HG03097 (cell line): ENCODE measurements around the gene CYP2R1.

ENCODE experiments used
- ATAC-seq: cut with Tn5 transposase; IDR thresholded peaks from one replicate; pipeline ENCODE4 v1.9.1; 2021; ENCODE audit not compliant: unreplicated experiment, low FRiP score

CYP2R1 gene

GRCh38 chr11:14892036-14892556 lies at the start of gene CYP2R1:
TSS of gene CYP2R1 (minus strand) at chr11:14892231. CDS start at chr11:14892205, 26 bp downstream.
- ATAC-seq = peak; percentile 93

- ATAC-seq = no peak
Observed at GRCh38 chr11:14938936-14939335, 46.9 kb upstream of the CYP2R1 start.

GRCh38 chr11:14934641-14935351 lies 42.8 kb upstream of the CYP2R1 start:
- ATAC-seq = no peak

- ATAC-seq = no peak
Observed at GRCh38 chr11:14932447-14932846, 40.4 kb upstream of the CYP2R1 start.

DNA sequence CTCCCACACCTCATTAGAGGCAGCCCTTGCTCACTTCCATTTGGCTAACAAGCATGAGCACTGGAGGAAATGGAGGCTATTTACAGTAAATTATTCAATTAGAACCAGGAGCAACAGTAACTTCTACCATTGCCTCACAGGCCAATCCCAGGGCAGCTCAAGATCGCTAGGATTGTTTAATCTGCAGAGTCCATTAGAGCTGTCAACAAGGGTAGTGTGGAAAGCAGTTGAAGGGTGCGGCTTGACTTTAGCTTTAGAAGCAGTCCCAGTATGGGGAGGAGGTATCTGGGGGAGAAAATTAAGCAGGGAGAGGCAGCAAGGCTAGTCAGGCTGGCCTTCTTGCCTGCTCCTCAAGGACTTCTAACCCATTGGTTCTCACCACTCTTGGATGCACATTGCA lies 38.3 kb upstream of the CYP2R1 start:
- no peak for ATAC-seq

DNA sequence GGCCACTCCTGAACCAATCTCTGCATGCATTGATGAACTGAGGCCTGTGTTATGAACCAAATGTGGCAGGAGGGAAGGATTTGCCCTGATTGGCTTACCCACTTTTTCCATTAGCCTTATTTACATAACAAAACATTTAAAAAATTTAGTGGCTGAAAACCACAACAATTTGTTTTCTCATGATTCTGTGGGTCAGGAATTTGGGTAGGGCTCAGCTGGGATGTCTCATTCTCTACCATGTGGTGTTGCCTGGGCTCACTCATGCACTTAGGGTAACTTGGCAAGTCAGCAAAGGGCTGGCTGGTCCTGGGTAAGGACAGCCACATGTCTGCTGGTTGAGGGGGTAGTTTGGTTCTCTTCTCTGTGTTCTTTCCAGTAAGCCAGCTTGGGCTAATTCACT lies 35.1 kb upstream of the CYP2R1 start:
- no peak for ATAC-seq

DNA sequence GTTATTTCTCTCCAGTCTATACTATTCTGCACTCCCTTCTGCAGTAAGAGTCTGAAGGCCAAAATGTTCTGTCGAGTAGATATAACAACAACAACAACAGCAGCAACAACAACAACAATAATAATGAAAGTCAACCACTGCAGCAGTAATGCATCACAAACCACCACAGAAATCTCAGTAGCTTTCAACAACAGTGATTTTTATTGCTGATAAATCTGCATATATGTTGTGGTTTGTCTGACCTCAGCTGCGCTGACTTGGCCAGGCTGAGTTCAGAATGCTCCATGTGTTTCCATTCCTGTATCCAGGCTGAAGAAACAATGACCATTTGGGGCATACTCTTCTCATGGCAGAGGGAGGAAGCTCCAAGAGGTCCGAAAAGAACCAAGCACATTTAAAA lies 32.3 kb upstream of the CYP2R1 start:
- ATAC-seq = no peak

DNA sequence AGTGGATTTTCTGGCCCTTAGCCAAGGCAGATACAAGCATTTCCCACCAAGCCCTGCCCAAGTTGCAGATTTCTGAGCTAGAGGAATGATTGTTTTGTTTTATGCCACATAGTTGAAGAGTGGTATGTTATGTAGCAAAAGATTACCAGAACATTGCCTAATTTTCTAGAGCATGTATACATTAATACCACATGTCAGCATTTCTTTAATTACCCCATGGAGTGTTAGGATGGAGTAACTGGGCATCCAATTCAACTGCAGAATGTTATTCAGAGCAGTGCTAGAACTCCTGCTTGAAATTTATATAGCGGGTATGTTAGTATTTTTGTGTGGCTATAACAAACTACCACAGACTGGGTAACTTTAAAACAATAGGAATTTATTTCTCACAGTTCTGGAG lies 24.4 kb upstream of the CYP2R1 start:
- no peak for ATAC-seq

GRCh38 chr11:14914536-14914935 lies 22.5 kb upstream of the CYP2R1 start:
- ATAC-seq = no peak

- no peak for ATAC-seq
Observed at GRCh38 chr11:14908214-14908880, 16.3 kb upstream of the CYP2R1 start.

DNA sequence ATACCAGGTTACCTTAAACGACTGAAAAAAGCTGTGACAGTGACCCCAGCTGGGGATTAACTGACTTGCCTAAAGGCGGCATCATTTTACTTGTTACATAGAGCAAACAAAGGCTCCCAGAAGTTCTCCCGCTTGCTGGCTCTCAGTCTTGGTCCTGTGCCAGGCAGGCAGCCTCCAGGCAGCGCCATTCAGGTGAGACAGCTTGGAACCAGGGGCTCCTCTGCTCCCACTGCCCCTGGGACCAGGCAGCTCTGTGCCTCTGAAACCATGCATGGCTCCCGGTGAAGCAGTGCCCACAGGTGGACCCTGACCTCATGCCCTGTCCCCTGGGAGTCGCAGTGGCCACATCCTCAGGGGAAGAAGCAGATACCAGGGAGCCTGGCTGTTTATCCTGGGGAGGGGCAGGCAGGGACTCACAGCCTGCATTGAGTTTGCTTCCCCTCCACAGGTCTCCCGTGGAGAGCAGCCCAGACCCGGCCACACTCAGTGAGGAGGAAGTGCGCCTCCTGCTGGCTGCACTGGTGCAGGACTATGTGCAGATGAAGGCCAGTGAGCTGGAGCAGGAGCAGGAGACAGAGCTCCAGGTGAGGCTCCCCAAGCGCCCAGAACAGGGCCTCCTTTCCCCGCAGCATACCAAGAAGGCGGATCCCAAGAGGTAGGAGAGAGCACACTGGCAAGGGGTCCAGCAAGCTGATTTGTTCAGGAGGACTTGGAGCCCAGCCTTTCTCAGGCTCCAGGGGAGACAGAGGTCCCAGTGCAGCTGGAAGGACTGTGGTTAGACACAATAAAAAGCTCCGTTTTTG lies 15.6 kb upstream of the CYP2R1 start:
- peak; percentile 35 for ATAC-seq

DNA sequence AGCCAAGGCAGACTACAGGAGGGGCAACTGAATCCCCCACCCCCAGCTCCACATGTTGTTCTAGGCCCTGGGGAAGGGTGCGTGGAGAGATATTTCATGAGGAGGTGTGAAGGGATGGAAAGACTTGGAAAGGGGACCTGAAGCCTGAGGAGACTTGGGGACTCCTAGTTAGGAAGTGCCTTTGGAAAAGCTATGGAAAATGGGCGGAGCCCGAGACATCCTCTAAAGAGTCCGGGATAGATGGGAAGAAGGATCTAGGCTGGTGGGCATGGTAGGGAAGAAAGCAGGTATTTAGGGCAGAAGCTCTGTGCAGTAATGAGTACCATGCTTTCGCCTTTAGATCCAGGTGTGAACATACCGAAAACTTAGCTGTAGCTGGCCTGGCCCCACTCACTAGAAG lies 15.0 kb upstream of the CYP2R1 start:
- ATAC-seq = no peak

DNA sequence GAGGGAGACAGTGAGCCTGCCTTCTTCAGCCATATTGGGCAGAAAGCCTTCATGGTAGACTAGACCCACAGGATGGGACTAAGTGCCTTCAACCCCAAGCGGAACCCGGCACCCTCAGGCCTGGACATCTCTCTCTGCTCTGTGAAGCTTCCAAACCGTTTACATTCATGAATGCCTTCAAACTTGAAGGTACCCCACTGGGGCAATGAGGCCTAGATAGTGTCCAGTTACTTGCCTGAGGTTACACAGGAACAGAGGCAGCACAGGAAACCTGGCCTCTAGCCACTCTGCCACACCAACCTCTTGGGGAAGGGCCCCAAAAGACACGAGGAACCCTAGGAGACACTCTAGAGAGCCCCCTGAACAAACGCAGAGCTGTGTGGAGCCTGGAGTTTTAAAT lies 14.5 kb upstream of the CYP2R1 start:
- ATAC-seq = no peak

- peak; percentile 62 for ATAC-seq
Observed at GRCh38 chr11:14905104-14906033, 13.3 kb upstream of the CYP2R1 start.

- peak; percentile 41 for ATAC-seq
Observed at GRCh38 chr11:14904745-14905103, 12.7 kb upstream of the CYP2R1 start.

DNA sequence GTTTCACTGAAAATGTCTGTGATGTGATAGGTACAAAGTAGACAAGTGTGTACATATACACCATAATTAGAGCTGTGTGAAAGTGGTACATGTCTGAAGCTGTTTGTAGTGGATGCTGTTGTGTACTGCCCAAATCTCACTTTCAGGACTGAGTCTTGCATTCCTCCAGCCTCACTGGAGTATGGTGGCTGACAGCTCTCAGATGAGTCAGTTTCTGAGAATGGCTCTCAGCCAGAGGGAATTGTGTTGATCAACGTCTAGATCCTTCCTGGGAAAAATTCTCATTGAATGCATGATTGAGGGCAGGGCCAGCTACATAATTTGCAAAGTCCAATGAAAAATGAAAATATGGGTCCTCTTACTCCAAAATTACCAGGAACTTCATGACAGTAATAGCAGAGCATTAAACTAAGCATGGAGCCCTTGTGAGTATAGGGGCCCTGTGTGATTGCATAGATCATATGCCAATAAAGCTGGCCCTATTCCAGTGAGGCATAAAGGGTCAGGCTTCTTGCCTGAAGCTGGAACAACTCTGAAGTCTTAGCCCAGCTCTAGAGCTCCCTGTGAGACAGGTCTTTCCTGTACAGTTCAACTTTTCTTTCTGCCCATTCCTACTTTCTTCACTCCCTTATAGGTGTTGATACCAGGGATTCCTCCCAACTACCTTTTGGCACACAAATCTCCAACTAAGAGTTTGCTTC lies 10.8 kb upstream of the CYP2R1 start:
- no peak for ATAC-seq

GRCh38 chr11:14898906-14899305 lies 6.9 kb upstream of the CYP2R1 start:
- ATAC-seq = no peak

GRCh38 chr11:14898355-14898754 lies 6.3 kb upstream of the CYP2R1 start:
- no peak for ATAC-seq

DNA sequence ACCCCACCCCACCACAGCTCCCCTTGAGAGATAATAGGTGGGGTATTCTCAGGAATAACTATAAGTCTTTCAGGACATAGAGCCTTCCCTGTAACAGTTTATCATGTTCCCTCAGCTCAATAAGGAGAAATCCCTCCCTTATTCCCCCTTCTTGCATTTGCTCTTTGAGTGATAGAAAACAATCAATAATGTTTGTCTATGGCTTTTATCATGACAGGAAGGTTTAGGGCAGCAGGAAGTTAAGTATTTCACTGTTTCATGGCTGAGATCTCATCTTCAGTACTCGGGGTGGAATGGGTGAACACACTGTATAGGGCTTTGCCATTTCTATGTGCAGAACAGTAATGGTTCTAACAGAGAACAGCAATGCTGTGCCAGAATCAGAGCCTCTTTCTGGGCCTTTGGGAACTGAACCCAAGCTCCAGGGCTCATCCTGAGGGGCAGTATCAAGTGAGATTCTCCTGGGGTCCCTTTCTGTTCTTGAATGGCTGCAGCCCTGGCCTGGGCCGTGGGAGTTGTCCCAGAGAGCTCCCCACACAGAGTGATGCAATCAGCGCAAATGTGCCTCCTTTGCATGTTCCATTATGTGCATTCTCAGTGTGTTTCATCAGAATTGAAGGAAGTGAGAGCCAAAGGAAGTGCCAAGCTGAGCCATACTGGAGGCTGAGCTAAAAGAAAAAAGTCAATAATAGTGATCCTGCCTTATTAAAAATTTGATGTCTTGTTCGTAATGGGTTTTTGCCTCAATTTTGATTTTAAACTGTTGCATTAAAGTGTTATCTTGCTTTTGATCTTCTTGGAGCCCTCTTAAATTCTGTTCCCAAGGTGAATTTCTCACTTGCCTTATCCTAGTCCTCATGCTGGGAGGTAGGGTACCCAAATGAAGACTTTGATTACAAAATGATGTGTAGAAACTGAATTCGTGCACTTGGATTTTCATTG lies 2.9 kb upstream of the CYP2R1 start:
- ATAC-seq = no peak
